Suprapubic skin (tissue), 4 donors: ENCODE measurements around the gene CRKL.

ENCODE experiments used
- CTCF ChIP-seq, 2 donors: fragments of 200-600 bp in 1 of 2; fragments of 450-650 bp in 1 of 2; sonication (generic) in 1 of 2; IDR thresholded peaks; one replicate each; pipeline ENCODE4 v1.5.1; 2016 to 2019; ENCODE audit warnings: antibody characterized with exemption in 2 of 2, mild to moderate bottlenecking in 1 of 2, moderate library complexity in 1 of 2
- EP300 ChIP-seq: sonication (generic); formaldehyde crosslinking; IDR thresholded peaks from one replicate; pipeline ENCODE4 v1.6.1; 2017; ENCODE audit warnings: antibody characterized with exemption
- POLR2A ChIP-seq, 2 donors: fragments of 450-650 bp; IDR thresholded peaks; one replicate each; pipeline ENCODE4 v1.6.1; 2017; ENCODE audit warnings: antibody characterized with exemption in 2 of 2, mild to moderate bottlenecking in 2 of 2, moderate library complexity in 2 of 2
- POLR2AphosphoS5 ChIP-seq, 3 donors: sonication (generic); formaldehyde crosslinking; IDR thresholded peaks; one replicate each; pipeline ENCODE4 v1.6.1; 2017; ENCODE audit warnings: antibody characterized with exemption in 3 of 3

GRCh38 chr22:20890975-20891374, 26.2 kb upstream of the CRKL start:
- TF ChIP-seq CTCF (IDR thresholded peaks at IDR 0.05) = no peak
- no peak for TF ChIP-seq EP300
- TF ChIP-seq POLR2A (IDR thresholded peaks at IDR 0.05) = no peak
- TF ChIP-seq POLR2AphosphoS5 (IDR thresholded peaks at IDR 0.05) = no peak
